OCI-LY7 (cell line): Measurements from ENCODE around the gene PDHA1. TPM values are rescaled to one million over a fixed set of nuclear protein-coding genes. Genes with fewer than 3 reads are reported as not detected.

ENCODE experiments used
- BruUV-seq: library from RNA; stranded (reverse); fragments of 400-500 nt; replicated peaks from 2 replicates; lab custom pipeline; 2021; lab: Mats Ljungman, UMichigan
- CTCF ChIA-PET: fragments of 300-600 bp; sonication (Branson Sonifier 250); formaldehyde crosslinking; loops from one replicate; lab custom pipeline; 2022; ENCODE audit warnings: antibody characterized with exemption; ENCODE audit not compliant: unreplicated experiment; lab: Charles Lee
- POLR2A ChIA-PET: fragments of 300-600 bp; sonication (Branson Sonifier 250); formaldehyde crosslinking; loops from one replicate; lab custom pipeline; 2022; ENCODE audit warnings: antibody characterized with exemption; lab: Charles Lee
- DNase-seq: peaks from one replicate; pipeline ENCODE4 v3.0.0-alpha.2; 2015; ENCODE audit warnings: low spot score
- H2AFZ ChIP-seq: fragments of 200-600 bp; sonication (generic), shearing (Covaris generic); 2 replicates; pipeline ENCODE4 v1.6.1; 2014; ENCODE audit warnings: mild to moderate bottlenecking, antibody characterized with exemption, low read length, moderate library complexity
- H3K27ac ChIP-seq: fragments of 200-600 bp; sonication (generic); 2 replicates; pipeline ENCODE4 v1.5.1; 2014; ENCODE audit warnings: mixed run types, low read depth, mild to moderate bottlenecking, moderate library complexity, low read length, inconsistent platforms; ENCODE audit not compliant: poor library complexity, severe bottlenecking
- H3K36me3 ChIP-seq: fragments of 200-600 bp; sonication (generic); 2 replicates; pipeline ENCODE4 v1.6.1; 2014; ENCODE audit warnings: mild to moderate bottlenecking, antibody characterized with exemption, low read length, moderate library complexity, mixed read lengths; ENCODE audit not compliant: insufficient read depth
- H3K4me1 ChIP-seq: fragments of 200-600 bp; sonication (generic); 2 replicates; pipeline ENCODE4 v1.5.1; 2014; ENCODE audit warnings: mild to moderate bottlenecking, low read length; ENCODE audit not compliant: insufficient read depth, poor library complexity, severe bottlenecking
- H3K4me2 ChIP-seq: fragments of 200-600 bp; sonication (generic); 2 replicates; pipeline ENCODE4 v1.6.1; 2014; ENCODE audit warnings: mild to moderate bottlenecking, low read length
- H3K4me3 ChIP-seq: fragments of 200-600 bp; sonication (generic); 2 replicates; pipeline ENCODE4 v1.5.1; 2014; ENCODE audit warnings: mild to moderate bottlenecking, low read depth, low read length; ENCODE audit not compliant: poor library complexity, severe bottlenecking
- H3K79me2 ChIP-seq: fragments of 200-600 bp; sonication (generic); 2 replicates; pipeline ENCODE4 v1.6.1; 2016; ENCODE audit warnings: low read depth, mild to moderate bottlenecking, low read length, moderate library complexity, mixed read lengths; ENCODE audit not compliant: insufficient read depth
- H3K9me2 ChIP-seq: fragments of 200-600 bp; sonication (generic); 2 replicates; pipeline ENCODE4 v1.6.1; 2016; ENCODE audit warnings: mild to moderate bottlenecking, low read length, mixed read lengths; ENCODE audit not compliant: insufficient read depth
- H3K9me3 ChIP-seq: fragments of 200-600 bp; sonication (generic); 2 replicates; pipeline ENCODE4 v1.6.1; 2014; ENCODE audit warnings: mild to moderate bottlenecking, mixed run types, low read length, mixed read lengths
- H4K20me1 ChIP-seq: fragments of 200-600 bp; sonication (generic); 2 replicates; pipeline ENCODE4 v1.6.1; 2014; ENCODE audit warnings: mild to moderate bottlenecking, antibody characterized with exemption, low read length, moderate library complexity, mixed read lengths; ENCODE audit not compliant: insufficient read depth
- CTCF ChIP-seq: fragments of 200-600 bp; sonication (generic); conservative IDR thresholded peaks from 2 replicates; pipeline ENCODE4 v1.5.1; 2014; ENCODE audit warnings: mild to moderate bottlenecking, antibody characterized with exemption, low read length, moderate library complexity, mixed read lengths
- EZH2phosphoT487 ChIP-seq: fragments of 200-600 bp; sonication (generic); IDR thresholded peaks from 2 replicates; pipeline ENCODE4 v1.6.1; 2018; ENCODE audit warnings: low read depth, borderline replicate concordance, mild to moderate bottlenecking, mixed run types, antibody characterized with exemption, low read length, moderate library complexity, mixed read lengths
- intact Hi-C: fragments of 100-400 bp; cut with micrococcal nuclease; formaldehyde crosslinking; loops from one replicate; pipeline ENCODE4 v1.10.0; 2022; ENCODE audit not compliant: unreplicated experiment
- total RNA-seq, 2 experiments: library from RNA; depleted of rRNA in 1 of 2; stranded (reverse); fragments of >200 nt in 1 of 2; shearing (Covaris generic) in 1 of 2; gene quantifications; 2 replicates each; pipeline ENCODE4 v1.2.3, GENCODE V29; 2014 to 2022

PDHA1 gene
- total RNA-seq, 2 experiments from 2014 or later, result 210 to 249 TPM

- Histone ChIP-seq H3K4me3 (no peak overlapping the region), H4K20me1 (no peaks in the 10 kb centered on the region), H3K4me2 (no peak overlapping the region), H3K36me3 (no peaks in the 10 kb centered on the region), H3K79me2 (no peaks in the 10 kb centered on the region), H2AFZ (no peak overlapping the region), H3K27ac (no peak overlapping the region), H3K4me1 (no peaks in the 10 kb centered on the region), H3K9me3 (no peaks in the 10 kb centered on the region), H3K9me2 (no peaks in the 10 kb centered on the region)
- no peak for DNase-seq
- ChIA-PET POLR2A (no interaction called here), CTCF (no interaction called here)
- intact Hi-C loops, result no loop called here
- BruUV-seq, result no TSS peak
- no peak for TF ChIP-seq EZH2phosphoT487
- TF ChIP-seq CTCF, result no peak
These were observed 48.4 kb downstream of the PDHA1 start for GRCh38 chrX:19392078-19392477.

GRCh38 chrX:19392703-19393102 lies 49.0 kb downstream of the PDHA1 start:
- Histone ChIP-seq H3K9me3 (no peaks in the 10 kb centered on the region), H3K27ac (no peak overlapping the region), H4K20me1 (no peaks in the 10 kb centered on the region), H3K4me1 (no peaks in the 10 kb centered on the region), H3K79me2 (no peaks in the 10 kb centered on the region), H3K36me3 (no peaks in the 10 kb centered on the region), H3K9me2 (no peaks in the 10 kb centered on the region), H3K4me3 (no peak overlapping the region), H3K4me2 (no peak overlapping the region), H2AFZ (no peak overlapping the region)
- no peak for TF ChIP-seq EZH2phosphoT487
- no peak for TF ChIP-seq CTCF
- no peak for DNase-seq
- CTCF ChIA-PET, result no interaction called here
- POLR2A ChIA-PET, result no interaction called here
- intact Hi-C loops, result no loop called here
- BruUV-seq, result no TSS peak

GRCh38 chrX:19403696-19404095 lies 60.0 kb downstream of the PDHA1 start:
- H4K20me1 ChIP-seq, result no peaks in the 10 kb centered on the region

More at GRCh38 chrX:19403696-19404095, 60.0 kb downstream of the PDHA1 start:
- BruUV-seq, result no TSS peak
- TF ChIP-seq CTCF (no peak), EZH2phosphoT487 (no peak)
- ChIA-PET POLR2A (interaction anchor here (0.7 kb wide), 1 partner anchor 23 kb away, joined by 3 read pairs; no protein-coding TSS in a partner anchor), CTCF (no interaction called here)
- Histone ChIP-seq H3K4me1 (no peaks in the 10 kb centered on the region), H3K9me3 (no peaks in the 10 kb centered on the region), H3K9me2 (no peaks in the 10 kb centered on the region), H3K4me2 (no peak overlapping the region), H3K36me3 (no peaks in the 10 kb centered on the region), H3K4me3 (no peak overlapping the region), H3K79me2 (no peaks in the 10 kb centered on the region), H3K27ac (no peak overlapping the region), H2AFZ (no peak overlapping the region)
- intact Hi-C loops, result no loop called here
- no peak for DNase-seq
